GM10266 (cell line): ENCODE data around the gene SETBP1.

Source experiments
- DNase-seq: peaks from one replicate; pipeline ENCODE4 v3.0.0; 2012; ENCODE audit errors: extremely low spot score
- TF ChIP-seq, protein P1 (sequence below): IDR thresholded peaks from 2 replicates; pipeline ENCODE4 v1.5.1; 2012; ENCODE audit warnings: mild to moderate bottlenecking, low read depth; ENCODE audit not compliant: control insufficient read depth, insufficient read depth; ENCODE audit errors: missing control alignments

Gene SETBP1

DNA sequence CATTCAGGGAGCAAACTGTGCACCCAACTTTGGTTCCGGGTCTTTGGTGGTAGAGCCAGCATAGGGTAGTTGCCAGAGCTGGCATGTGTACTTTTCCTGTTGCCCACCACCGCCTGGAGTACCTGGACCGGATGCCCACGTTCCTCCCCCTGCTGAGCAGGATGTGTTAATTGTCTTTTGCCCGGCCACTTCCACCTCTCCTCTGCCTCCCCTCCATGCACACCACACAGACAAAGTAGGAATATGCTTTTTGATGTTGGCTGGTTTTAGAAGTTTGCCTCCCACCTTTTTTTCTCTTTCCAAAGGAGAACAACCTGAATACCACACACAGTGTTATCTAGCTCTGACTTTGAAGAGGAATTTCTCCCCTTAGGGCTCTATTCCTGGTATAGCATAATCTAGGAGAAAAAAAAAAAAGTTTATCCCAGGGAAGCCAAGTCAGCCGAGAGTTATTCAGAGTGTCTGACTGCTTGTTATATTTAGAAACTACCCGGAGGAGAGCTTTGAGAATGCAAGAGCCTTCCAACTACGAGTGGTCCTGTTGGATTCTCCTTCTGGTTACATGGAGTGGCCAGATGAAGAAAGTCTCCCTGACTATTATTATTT is 111.9 kb downstream of the SETBP1 start:
- no peak for DNase-seq
- TF ChIP-seq, protein P1, sequence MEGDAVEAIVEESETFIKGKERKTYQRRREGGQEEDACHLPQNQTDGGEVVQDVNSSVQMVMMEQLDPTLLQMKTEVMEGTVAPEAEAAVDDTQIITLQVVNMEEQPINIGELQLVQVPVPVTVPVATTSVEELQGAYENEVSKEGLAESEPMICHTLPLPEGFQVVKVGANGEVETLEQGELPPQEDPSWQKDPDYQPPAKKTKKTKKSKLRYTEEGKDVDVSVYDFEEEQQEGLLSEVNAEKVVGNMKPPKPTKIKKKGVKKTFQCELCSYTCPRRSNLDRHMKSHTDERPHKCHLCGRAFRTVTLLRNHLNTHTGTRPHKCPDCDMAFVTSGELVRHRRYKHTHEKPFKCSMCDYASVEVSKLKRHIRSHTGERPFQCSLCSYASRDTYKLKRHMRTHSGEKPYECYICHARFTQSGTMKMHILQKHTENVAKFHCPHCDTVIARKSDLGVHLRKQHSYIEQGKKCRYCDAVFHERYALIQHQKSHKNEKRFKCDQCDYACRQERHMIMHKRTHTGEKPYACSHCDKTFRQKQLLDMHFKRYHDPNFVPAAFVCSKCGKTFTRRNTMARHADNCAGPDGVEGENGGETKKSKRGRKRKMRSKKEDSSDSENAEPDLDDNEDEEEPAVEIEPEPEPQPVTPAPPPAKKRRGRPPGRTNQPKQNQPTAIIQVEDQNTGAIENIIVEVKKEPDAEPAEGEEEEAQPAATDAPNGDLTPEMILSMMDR = no peak

DNA sequence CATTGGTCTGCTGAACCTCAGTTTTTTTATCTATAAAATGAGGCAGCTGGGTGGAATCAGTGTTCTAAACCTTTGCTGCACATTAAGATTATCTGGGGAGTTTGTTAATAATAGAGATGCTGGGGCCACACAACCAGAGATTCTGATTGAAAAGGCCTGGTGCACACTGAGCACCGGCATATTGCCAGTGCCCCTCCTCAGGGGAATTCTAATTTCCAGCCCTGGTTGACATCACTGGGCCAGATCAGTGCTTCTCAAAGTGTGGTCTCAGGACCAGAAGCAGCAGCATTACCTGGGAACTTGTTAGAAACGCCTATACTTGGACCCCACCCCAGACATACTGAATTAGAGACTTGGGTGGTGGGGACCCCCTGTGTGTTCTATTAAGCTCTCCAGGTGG is 112.5 kb downstream of the SETBP1 start:
- TF ChIP-seq, protein P1 = no peak
- no peak for DNase-seq

DNA sequence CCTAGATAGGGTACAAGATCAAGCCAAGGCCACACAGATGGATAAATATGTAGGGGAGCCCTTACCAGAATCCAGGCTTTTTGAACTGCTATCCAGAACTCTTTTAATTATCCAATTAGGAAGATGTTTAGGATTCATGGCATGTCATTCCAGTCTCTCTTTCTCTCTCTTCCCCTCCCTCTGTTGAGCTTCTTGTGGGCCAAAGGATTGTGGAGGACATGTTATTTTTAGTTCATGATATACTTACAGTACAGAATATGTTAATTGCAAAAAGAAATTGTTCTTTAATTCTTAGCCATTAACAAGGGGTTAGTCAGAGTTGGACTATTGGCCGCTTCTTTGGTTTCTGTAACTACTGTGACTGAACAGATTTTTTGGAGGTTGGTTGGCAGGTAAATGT is 113.0 kb downstream of the SETBP1 start:
- TF ChIP-seq, protein P1 = no peak
- no peak for DNase-seq

DNA sequence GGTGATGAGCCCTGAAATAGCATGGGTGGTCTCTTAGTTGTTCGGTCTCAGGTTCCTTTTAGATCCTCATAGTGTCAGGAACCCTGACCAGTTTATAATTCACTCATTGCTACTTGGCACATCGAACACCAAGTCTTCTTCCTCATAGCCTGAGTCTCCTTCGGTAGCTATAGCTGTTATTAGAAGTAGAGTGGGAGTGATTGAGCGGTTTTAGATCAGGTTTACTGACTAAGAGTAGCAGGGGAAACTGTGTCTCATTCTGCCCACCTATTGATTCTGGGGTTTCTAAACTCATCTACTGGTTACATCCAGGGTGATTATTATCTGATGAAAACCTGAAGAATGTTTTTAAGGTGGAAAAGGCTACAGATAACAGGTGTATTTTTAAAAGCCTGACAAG is 114.6 kb downstream of the SETBP1 start:
- DNase-seq = no peak
- TF ChIP-seq, protein P1 = no peak

DNA sequence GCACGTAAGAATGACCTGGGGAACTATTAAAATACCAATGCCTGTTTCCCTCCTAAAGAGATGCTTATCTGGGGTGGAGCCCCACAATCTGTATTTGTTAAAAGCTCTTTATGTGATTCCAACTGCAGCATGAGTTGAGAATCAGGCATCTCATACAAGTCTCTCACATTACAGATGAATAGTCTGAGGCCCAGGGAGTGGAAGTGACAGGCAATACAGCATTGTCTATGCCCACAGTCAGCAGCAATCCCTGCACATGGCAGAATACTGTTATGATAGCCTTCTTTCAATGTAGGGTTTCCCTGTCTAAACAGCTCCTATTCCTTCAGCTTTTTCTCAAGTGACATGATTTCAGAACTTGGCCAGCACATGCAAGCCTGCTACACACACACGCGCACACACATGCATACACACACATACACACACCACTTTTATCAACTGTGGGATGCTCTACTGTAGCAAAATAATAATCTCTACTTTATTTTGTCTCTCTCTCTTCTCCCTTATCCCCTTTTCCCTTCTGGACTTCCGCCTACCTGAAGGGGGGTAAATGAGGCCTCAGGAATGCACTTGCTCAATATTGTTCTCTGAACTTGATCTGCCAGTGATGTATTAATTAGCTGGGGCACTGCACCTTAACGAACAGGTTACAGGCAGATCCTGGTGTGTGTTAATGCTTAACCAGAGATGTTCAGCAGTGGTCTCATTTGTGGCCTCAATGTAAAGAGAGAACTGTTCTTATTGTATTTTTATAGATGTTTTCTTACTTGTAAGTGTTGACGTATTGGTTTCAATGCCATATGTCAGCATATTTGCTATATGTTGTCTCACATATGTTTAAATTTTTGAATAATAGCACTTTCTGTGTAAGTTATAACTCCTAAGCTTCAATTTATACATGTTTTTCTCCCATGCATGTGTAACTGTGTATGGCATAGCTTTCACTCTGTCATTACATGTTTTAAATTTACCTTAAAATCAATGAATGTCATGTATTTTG is 116.0 kb downstream of the SETBP1 start:
- no peak for DNase-seq
- TF ChIP-seq, protein P1 = no peak

DNA sequence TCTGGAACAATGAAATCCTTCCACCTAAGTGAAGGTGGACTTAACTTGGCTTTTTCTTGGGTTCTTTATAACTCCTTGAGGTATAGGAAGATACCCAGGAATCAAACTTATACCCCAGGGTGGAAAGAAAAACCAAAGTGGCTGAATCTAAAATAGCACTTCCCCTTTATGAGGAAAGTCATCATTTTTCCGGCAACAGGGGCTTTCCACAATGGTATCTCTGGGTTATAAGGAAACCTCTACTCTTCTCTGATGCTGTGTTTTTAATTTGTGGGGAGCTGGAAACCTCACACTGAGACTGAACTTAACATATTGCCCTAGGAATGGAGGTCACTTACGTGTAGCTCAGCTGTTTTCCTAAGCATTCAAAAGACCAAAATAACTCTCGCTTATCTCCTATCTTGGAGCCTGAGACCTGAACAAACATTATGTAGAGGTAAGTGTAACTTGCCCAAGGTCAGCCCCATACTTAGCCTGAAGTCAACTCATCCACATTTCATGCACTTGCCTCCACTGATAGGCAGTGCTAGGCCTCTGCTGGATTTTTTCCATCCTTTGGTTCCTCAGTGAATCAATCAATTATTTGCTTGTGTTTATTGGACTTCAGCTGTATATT is 117.9 kb downstream of the SETBP1 start:
- no peak for DNase-seq
- TF ChIP-seq, protein P1 = no peak
